NCI-H510A treated with DMSO at 0.1 percent for 48 hours (cell line): Measurements from ENCODE around the gene EXOC6B.
"Not testable (repeated sequence)": the region's sequence is repeated elsewhere in the genome, so short reads cannot be mapped to it uniquely, and the experiment has no call there.

Experiments used
- DNase-seq: peaks from one replicate; lab custom pipeline; 2025; lab: John Stamatoyannopoulos, UW

Gene EXOC6B

GRCh38 chr2:72544554-72544953, 281.3 kb downstream of the EXOC6B start:
- DNase-seq, result no peak

DNA sequence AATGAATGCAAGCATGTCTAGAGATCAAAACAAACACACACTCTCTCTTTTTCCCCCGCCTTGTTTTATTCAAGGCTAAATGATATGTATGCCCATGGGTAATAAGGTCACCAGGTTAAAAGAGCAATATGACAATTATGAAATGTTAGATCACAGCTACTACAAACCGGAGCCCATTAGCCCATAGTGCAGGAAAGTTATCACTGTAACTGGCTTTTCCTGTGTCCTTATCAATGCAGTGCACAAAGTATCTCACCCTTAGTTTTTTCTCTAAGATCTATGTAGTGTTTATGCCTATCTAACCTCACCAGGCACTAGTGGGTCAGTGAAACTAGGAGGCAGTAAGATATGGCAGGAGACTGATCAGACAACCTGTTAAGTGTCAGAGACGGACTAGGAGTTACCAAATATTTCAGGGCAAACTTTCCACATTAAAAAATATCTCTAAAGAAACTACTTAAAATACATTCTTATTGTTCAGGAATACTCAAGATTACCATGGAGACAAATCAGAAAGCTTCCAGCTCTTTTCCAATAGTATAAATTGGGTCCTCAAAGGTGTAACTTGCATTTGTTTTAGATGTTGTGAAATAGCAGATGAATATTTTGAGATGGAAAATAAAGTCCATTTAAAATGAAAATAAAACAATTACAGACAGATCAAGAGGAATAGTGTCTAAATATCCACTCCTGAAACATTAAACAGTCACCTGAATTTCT, 282.2 kb downstream of the EXOC6B start:
- DNase-seq, result no peak

GRCh38 chr2:72539071-72539552, 286.7 kb downstream of the EXOC6B start:
- DNase-seq, result no peak

DNA sequence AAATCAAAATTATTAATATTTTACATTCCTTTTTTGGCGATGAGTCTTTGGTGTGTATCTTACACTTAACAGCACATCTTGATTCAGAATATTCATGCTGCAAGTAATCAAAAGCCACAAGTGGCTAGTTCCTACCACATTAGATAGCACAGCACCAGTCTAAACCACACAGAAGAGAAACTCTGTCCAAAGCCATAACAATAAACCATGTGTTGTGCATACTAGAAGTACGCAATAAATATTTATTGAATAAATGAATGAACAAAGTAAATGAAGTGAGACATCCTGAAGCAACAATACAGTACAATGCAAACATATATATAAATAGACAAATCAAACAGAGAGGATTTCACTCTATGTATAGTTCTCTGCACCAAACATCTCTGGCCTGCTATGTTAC, 287.3 kb downstream of the EXOC6B start:
- DNase-seq, result no peak

GRCh38 chr2:72535586-72535985, 290.2 kb downstream of the EXOC6B start:
- not testable (repeated sequence) for DNase-seq

DNA sequence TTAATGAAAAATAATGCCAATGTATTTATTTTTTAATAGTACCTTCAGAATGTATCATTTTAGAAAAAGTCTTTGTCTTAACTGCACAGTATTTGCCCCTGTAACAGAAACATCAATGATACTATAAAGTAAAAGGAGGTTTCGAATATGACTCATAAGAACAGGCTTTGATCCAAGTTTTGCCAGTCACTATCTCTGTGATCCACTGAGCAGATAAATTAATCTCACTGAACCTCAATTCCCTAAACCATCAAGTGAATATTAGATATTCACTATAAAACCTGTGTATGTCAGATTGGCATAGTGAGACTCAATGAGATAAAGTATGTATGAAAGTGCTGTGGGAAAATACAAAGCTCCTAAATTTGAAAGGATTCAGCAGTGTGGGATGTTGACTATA, 292.1 kb downstream of the EXOC6B start:
- no peak for DNase-seq

DNA sequence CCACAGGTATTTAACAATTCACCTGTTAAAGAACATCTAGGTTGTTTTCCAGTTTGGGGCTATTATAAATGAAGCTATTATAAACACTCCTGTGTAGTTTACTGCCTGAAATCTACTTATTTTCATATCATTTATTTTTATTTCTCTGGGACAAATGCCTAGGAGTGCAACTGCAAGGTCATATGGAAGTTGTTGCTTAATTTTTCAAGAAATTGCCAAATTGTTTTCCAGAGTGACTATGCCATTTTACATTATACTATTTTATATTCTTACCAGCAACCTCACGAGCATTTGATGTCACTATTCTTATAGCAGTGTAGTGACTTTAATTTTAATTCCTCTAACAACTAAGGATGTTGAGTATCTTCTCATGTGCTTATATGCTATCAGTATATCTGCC, 298.4 kb downstream of the EXOC6B start:
- DNase-seq, result no peak

- no peak for DNase-seq
These were observed 299.2 kb downstream of the EXOC6B start for GRCh38 chr2:72526623-72527022.

- no peak for DNase-seq
These were observed 301.8 kb downstream of the EXOC6B start for GRCh38 chr2:72524071-72524470.

DNA sequence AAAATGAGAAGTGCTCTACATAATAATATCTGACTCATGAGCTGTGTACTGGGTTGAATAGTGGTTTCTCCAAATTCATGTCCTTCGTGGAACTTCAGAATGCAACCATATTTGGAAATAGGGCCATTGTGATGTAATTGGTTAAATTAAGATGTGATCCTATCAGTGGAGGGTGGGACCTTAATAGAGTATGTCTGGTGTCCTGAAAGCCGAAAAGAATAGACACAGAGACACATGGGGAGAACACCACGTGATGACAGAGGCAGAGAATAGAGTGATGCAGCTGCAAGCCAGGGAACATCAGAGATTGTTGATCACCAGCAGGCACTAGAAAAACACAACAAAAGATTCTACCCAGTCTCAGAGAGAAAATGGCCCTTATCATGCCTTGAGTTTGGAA, 310.1 kb downstream of the EXOC6B start:
- no peak for DNase-seq

DNA sequence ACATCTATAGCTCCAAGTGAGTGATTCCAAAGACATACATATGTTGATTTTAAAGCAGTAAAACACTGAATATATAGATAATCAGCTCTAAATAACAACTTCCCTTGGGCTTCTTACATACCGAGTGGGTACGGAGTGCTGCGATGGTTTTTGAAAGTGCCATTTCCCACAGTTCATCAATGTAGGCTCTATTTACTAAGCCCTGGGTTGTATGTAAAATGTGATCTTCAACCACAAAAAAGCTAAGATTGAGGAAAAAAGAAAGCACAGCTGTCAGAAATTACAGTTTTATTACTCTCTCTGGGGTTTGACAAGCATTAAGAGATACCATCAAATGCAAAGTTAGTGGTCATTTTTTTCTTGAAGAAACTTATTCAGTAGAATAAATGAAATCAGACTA, 312.8 kb downstream of the EXOC6B start:
- no peak for DNase-seq

DNA sequence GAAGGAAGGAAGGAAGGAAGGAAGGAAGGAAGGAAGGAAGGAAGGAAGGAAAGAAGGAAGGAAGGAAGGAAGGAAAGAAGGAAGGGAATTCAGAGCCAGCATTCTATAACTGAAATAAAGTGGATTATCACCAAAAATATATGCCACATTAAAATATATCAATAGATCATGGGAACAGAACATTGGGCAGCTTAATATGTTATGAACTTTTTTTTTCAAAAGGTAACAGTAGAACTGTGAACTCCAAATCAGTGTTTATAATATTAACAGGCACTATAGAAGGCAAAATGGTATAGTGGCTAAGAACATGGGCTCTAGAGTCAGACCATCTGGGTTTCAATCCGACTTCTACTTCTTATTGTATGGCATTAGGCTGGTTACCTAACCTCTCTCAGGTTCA, 313.5 kb downstream of the EXOC6B start:
- no peak for DNase-seq

- DNase-seq, result no peak
These were observed 313.9 kb downstream of the EXOC6B start for GRCh38 chr2:72511906-72512305.

- no peak for DNase-seq
These were observed 328.1 kb downstream of the EXOC6B start for GRCh38 chr2:72497763-72498162.

- no peak for DNase-seq
These were observed 329.4 kb downstream of the EXOC6B start for GRCh38 chr2:72496479-72496878.

DNA sequence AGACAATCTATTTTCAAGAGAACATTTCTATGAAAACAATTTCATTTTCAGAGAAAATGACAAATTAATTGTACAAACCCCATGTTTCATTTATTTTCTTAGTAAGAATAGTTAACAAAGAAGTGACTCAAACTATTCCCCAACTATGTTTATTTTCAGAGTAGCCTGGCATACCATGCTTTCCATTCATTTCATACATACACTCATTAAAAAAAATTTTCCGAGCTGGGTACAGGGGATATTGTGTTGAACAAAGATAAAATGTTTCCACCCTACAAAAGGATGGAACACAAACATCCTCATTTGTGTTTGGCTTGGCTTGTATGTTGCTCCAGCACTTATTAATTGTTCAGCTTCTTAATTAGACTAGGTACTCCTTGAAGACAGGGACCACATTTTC, 331.4 kb downstream of the EXOC6B start:
- no peak for DNase-seq

GRCh38 chr2:72484622-72485021, 341.2 kb downstream of the EXOC6B start:
- DNase-seq, result not testable (repeated sequence)

DNA sequence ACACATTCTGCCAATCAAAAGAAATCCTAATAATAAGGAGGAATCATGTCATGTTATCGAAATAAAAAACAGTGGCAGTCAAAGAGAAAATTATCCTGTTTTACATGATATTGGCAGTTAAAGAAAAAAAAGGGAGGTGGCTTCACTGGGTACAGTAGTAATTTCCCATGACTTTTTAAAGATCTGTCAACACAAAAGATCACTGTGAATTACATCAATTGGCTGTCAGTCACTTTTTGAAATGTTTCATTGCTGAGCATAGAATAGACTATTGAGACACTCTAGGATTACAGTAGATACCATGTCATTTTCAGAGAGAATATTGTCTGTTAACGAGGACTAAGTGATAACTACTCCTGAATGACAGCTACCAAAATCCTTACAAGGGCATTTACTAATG, 342.5 kb downstream of the EXOC6B start:
- no peak for DNase-seq

DNA sequence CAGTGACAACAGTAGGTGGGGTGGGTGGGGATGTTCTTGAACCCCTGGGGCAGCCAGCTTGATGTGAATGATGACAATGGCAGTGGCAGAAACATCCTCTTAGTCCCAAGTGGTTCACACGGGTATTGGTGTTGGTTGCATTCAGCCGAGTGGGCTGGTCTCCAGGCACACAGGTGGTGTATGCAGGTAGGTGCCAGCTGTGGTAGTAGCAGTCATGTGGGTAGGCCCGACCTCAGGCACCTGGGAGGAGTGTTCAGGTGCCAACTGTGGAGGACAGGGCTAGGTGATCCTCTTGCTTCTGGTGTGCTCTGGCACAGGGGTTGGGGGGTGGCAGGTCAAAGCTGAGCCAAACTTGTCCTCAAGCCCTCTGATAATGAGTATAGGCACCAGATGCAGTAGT, 350.6 kb downstream of the EXOC6B start:
- DNase-seq, result no peak

DNA sequence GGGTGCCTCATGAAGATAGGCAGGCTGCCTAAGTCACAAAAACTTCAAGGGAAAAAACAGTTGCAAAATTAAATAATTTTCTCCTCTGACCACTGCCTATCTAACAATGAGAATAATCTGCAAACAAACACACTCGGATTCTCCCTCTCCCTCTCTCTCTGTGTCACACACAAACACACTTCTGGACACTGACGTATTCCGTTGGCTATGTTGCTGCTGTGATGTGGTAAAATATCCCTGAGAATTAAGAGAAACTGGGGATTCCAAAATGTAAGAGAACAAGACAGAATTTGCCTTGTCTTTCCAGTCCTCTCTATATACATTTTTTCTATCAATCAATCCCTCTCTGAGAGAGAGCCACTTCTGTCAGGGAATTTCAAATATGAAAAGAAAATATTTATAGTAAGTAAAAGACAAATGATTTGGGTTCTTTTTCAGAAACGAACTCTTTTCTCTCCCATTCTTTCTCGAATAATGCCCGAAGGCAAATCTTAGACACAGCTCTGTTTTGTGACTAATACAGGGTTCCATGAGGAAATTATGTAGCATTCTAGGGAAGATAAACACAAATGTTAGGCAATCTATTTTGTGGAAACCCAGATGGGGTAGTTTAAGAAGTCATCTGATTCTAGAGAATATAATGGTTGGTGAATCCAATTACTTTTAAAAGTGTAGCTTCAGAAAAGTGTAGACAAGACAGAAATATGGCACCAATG, 367.9 kb downstream of the EXOC6B start:
- DNase-seq, result no peak

GRCh38 chr2:72454189-72454588, 371.6 kb downstream of the EXOC6B start:
- no peak for DNase-seq

- no peak for DNase-seq
These were observed 383.6 kb downstream of the EXOC6B start for GRCh38 chr2:72442270-72442669.

GRCh38 chr2:72439892-72440291, 385.9 kb downstream of the EXOC6B start:
- no peak for DNase-seq

DNA sequence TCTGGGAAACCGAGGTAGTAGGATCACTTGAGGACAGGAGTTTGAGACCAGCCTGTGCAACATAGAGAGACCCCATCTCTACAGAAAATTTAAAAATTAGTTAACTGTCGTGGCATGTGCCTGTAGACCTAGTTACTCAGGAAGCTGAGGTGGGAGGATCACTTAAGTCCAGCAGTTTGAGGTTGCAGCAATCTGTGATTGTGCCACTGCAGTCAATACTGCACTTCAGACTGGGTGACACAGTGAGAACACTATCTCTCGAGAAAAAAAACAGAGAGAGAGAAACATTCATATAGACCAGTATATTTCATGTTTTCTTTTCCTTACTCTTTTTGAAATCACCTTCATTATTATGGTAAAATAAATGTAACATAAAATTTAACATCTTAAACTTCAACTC, 387.5 kb downstream of the EXOC6B start:
- no peak for DNase-seq
